Prostate gland (tissue), 2 donors: ENCODE results near the gene COX19.

Source experiments
- CTCF ChIP-seq, 4 experiments: fragments of 200-600 bp in 2 of 4; fragments of 450-650 bp in 2 of 4; sonication (generic) in 2 of 4; IDR thresholded peaks; 1 replicate in 3 of 4; 2 replicates in 1 of 4; pipeline ENCODE4 v1.5.1; 2016 to 2019; ENCODE audit warnings: antibody characterized with exemption in 4 of 4, mild to moderate bottlenecking in 2 of 4, moderate library complexity in 2 of 4
- POLR2A ChIP-seq: fragments of 450-650 bp; IDR thresholded peaks from one replicate; pipeline ENCODE4 v1.6.1; 2016; ENCODE audit warnings: antibody characterized with exemption, mild to moderate bottlenecking
- POLR2AphosphoS5 ChIP-seq: sonication (generic); formaldehyde crosslinking; IDR thresholded peaks from one replicate; pipeline ENCODE4 v1.6.1; 2017; ENCODE audit warnings: antibody characterized with exemption

DNA sequence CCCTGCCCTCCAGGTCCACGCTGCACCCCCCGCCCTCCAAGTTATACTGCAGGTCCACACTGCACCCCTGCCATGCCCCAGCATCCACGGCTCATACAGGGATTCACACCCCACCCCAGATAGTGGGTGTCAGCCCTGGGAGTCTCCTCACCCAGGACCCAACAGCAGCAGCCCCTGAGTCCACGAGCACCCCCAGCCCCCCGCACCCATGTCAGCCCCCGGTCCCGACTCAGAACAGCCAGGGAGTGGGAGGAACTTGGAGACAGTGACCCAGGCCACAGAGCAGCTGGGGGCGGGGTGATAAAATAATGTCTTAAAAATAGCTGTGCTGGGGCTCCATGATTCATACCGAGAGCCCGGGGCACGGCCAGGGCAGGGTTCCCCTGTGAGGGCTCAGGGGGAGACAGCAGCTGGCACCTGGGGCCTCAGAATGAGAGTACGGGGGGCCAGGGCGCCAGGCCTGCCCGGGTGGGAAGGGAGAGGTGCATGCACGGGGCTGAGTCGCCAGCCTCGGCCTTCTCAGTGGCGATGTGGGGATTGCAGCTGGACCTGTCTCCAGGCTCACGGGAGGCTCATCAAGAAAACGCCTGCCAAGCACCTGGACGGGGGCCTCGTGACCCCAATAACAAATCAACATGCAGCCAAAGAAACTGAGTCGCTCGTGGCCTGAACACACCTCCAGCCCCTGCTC, 50.7 kb downstream of the COX19 start:
- TF ChIP-seq CTCF (IDR thresholded peaks at IDR 0.05) (no peak), POLR2A (no peak), POLR2AphosphoS5 (no peak)
